Activated CD8-positive, alpha-beta T cell treated with anti-CD3 and anti-CD28 coated beads for 36 hours (primary cell): ENCODE measurements around the gene MAP3K12. TPM values are rescaled to one million over a fixed set of nuclear protein-coding genes. Genes with fewer than 3 reads are reported as not detected.
A peak's percentile ranks its signal among the peaks of the same experiment; 100 is the strongest.

Experiments
- ATAC-seq: fragments of 200-7000 bp; cut with Tn5 transposase; one replicate; pipeline ENCODE4 v1.10.0; 2021; ENCODE audit warnings: mild to moderate bottlenecking, moderate library complexity
- CTCF ChIA-PET: fragments of 350-600 bp; sonication (Branson Sonifier 250); formaldehyde crosslinking; loops from one replicate; lab custom pipeline; 2021; ENCODE audit warnings: antibody characterized with exemption; lab: Charles Lee
- POLR2A ChIA-PET: fragments of 350-600 bp; sonication (Branson Sonifier 250); formaldehyde crosslinking; loops from one replicate; lab custom pipeline; 2021; ENCODE audit warnings: antibody characterized with exemption; lab: Charles Lee
- DNase-seq: peaks from one replicate; pipeline ENCODE4 v3.0.0-alpha.2; 2020
- H3K27ac Mint-ChIP-seq: one replicate; pipeline ENCODE4 v1.8.0; 2021; ENCODE audit warnings: mild to moderate bottlenecking, mixed read lengths
- H3K27me3 Mint-ChIP-seq: one replicate; pipeline ENCODE4 v1.8.0; 2021; ENCODE audit warnings: mixed read lengths
- H3K36me3 Mint-ChIP-seq: one replicate; pipeline ENCODE4 v1.8.0; 2021; ENCODE audit warnings: low read depth, mixed read lengths
- H3K4me1 Mint-ChIP-seq: one replicate; pipeline ENCODE4 v1.8.0; 2021; ENCODE audit warnings: low read depth, mixed read lengths
- H3K4me3 Mint-ChIP-seq: one replicate; pipeline ENCODE4 v1.8.0; 2021; ENCODE audit warnings: mild to moderate bottlenecking, moderate library complexity, mixed read lengths
- H3K9me3 Mint-ChIP-seq: one replicate; pipeline ENCODE4 v1.8.0; 2021; ENCODE audit warnings: mixed read lengths
- CTCF ChIP-seq: fragments of 200-600 bp; IDR thresholded peaks from one replicate; pipeline ENCODE4 v1.8.0; 2022; ENCODE audit warnings: antibody characterized with exemption, mild to moderate bottlenecking
- intact Hi-C: fragments of 100-400 bp; cut with micrococcal nuclease; formaldehyde crosslinking; loops from one replicate; pipeline ENCODE4 v1.10.0; 2022
- total RNA-seq, 2 experiments: library from RNA; stranded (reverse); gene quantifications; one replicate each; pipeline ENCODE4 v1.2.3, GENCODE V29; 2021

MAP3K12 gene
- total RNA-seq, 2 experiments from 2014 or later: 8.2 to 10.0 TPM

- Mint-ChIP-seq H3K4me3 (peak overlapping the region; percentile 80), H3K4me1 (peaks cover 30% of the 10 kb centered on the region), H3K36me3 (no peaks in the 10 kb centered on the region)
These were observed 5.5 kb downstream of the MAP3K12 start for GRCh38 chr12:53493610-53494391.

GRCh38 chr12:53492830-53493609 is 6.2 kb downstream of the MAP3K12 start:
- Mint-ChIP-seq H3K4me3 (peak overlapping the region; percentile 80), H3K9me3 (no peaks in the 10 kb centered on the region), H3K27me3 (no peaks in the 10 kb centered on the region), H3K27ac (peak overlapping the region; percentile 88), H3K4me1 (peaks cover 23% of the 10 kb centered on the region), H3K36me3 (no peaks in the 10 kb centered on the region)
- intact Hi-C loops: no loop called here
- CTCF ChIA-PET: interaction anchor here (1.1 to 3.6 kb wide), 9 partner anchors 11 to 172 kb away, joined by 3 to 19 read pairs (median 5); partner anchors contain the start of genes AAAS and NPFF
- POLR2A ChIA-PET: interaction anchor here (1.2 to 54.1 kb wide), 3 partner anchors 8 to 172 kb away, joined by 3 to 1494 read pairs (median 4); partner anchors contain the start of genes AAAS, PCBP2 and TARBP2
- no peak for TF ChIP-seq CTCF
- DNase-seq (peak; percentile 92), ATAC-seq (peak; percentile 96)

More at GRCh38 chr12:53493610-53494391, 5.5 kb downstream of the MAP3K12 start:
- DNase-seq (no peak), ATAC-seq (no peak)
- H3K9me3 Mint-ChIP-seq: no peaks in the 10 kb centered on the region
- TF ChIP-seq CTCF: no peak
- POLR2A ChIA-PET: interaction anchor here (0.6 to 54.1 kb wide), 4 partner anchors 8 to 413 kb away, joined by 3 to 1494 read pairs (median 4); partner anchors contain the start of genes AAAS, PCBP2 and TARBP2
- intact Hi-C loops: no loop called here
- CTCF ChIA-PET: interaction anchor here (1.1 to 3.6 kb wide), 8 partner anchors 15 to 172 kb away, joined by 3 to 19 read pairs (median 5); partner anchors contain the start of genes AAAS and NPFF
- peak overlapping the region; percentile 88 for H3K27ac Mint-ChIP-seq
- H3K27me3 Mint-ChIP-seq: no peaks in the 10 kb centered on the region

- DNase-seq: no peak
- TF ChIP-seq CTCF: no peak
- ATAC-seq: no peak
- Mint-ChIP-seq H3K4me3 (peak overlapping the region; percentile 80), H3K9me3 (no peaks in the 10 kb centered on the region), H3K4me1 (peaks cover 22% of the 10 kb centered on the region), H3K27me3 (no peaks in the 10 kb centered on the region), H3K27ac (no peak overlapping the region), H3K36me3 (peaks cover 4% of the 10 kb centered on the region)
- CTCF ChIA-PET: interaction anchor here (1.1 to 2.7 kb wide), 2 partner anchors 10 to 17 kb away, joined by 3 to 9 read pairs; no protein-coding TSS in a partner anchor
- POLR2A ChIA-PET: interaction anchor here (1.9 to 54.1 kb wide), 2 partner anchors 9 to 25 kb away, joined by 4 to 1494 read pairs; partner anchors contain the start of genes PCBP2 and TARBP2
- intact Hi-C loops: no loop called here
These were observed 7.1 kb downstream of the MAP3K12 start for GRCh38 chr12:53492188-53492587.

DNA sequence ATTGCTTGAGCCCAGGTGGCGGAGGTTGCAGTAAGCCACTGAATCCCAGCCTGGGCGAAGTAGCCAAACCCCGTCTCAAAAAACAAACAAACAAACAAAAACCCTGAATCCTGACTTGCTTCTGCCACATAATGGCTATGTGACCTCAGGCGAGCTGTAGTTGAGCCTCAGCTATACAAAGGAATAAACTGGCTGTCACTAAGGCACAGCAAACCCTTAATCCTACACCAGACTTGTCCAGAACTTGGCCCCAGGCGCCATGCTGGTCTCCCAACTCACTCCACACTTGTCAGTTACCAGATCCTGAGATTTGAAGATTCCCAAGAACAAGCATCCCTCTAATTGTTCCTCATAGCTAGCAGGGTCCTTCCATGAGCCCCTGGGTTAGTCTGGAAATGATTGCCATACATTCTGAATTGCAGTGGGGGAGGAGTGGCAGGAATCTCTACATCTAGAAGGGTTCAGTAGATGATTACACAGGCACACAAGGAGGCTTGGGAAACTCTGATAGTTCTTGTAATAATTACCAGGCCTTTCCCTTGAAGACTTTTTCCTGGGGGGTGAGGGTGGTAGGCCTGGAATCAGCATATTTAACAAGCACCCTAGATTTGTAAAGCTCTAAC is 9.9 kb downstream of the MAP3K12 start:
- intact Hi-C loops: no loop called here
- DNase-seq (no peak), ATAC-seq (no peak)
- ChIA-PET POLR2A (interaction anchor here (1.0 to 54.1 kb wide), 5 partner anchors 2 to 244 kb away, joined by 3 to 1494 read pairs (median 8); partner anchors contain the start of genes MAP3K12, NPFF, PCBP2 and TARBP2), CTCF (interaction anchor here (1.0 to 2.2 kb wide), 5 partner anchors 9 to 171 kb away, joined by 3 to 11 read pairs (median 3); partner anchors contain the start of gene MAP3K12)
- peaks cover 10% of the 10 kb centered on the region for H3K36me3 Mint-ChIP-seq
- no peaks in the 10 kb centered on the region for H3K9me3 Mint-ChIP-seq
- no peak overlapping the region for H3K4me3 Mint-ChIP-seq
- no peaks in the 10 kb centered on the region for H3K27me3 Mint-ChIP-seq
- no peak for TF ChIP-seq CTCF
- H3K4me1 Mint-ChIP-seq: peaks cover 29% of the 10 kb centered on the region
- H3K27ac Mint-ChIP-seq: no peak overlapping the region
